Adipocyte (in vitro differentiated cells): Measurements from ENCODE around the gene CMKLR1.

ENCODE experiments used
- DNase-seq: peaks from one replicate; pipeline ENCODE4 v3.0.0-alpha.2; 2015; ENCODE audit warnings: low read depth
- H3K27me3 ChIP-seq: replicated peaks from 2 replicates; pipeline ENCODE4 v1.7.0; 2013; ENCODE audit warnings: mild to moderate bottlenecking, low read length, moderate library complexity; ENCODE audit not compliant: control insufficient read depth, insufficient read depth
- H3K36me3 ChIP-seq: 2 replicates; pipeline ENCODE4 v1.7.0; 2013; ENCODE audit warnings: low read length, mild to moderate bottlenecking, moderate library complexity; ENCODE audit not compliant: control insufficient read depth, insufficient read depth, severe bottlenecking
- H3K4me1 ChIP-seq: 2 replicates; pipeline ENCODE4 v1.7.0; 2013; ENCODE audit warnings: mild to moderate bottlenecking, low read length, moderate library complexity; ENCODE audit not compliant: control insufficient read depth, insufficient read depth
- H3K4me3 ChIP-seq: 2 replicates; pipeline ENCODE4 v1.7.0; 2013; ENCODE audit warnings: mild to moderate bottlenecking, low read length, moderate library complexity
- H3K9ac ChIP-seq: 2 replicates; pipeline ENCODE4 v1.7.0; 2013; ENCODE audit warnings: mild to moderate bottlenecking, low read length, moderate library complexity
- H3K9me3 ChIP-seq: 2 replicates; pipeline ENCODE4 v1.7.0; 2013; ENCODE audit warnings: mild to moderate bottlenecking, low read length, moderate library complexity; ENCODE audit not compliant: control insufficient read depth

The CMKLR1 gene

GRCh38 chr12:108346727-108347710, 7.9 kb upstream of the CMKLR1 start:
- H3K4me3 ChIP-seq, result no peak overlapping the region

GRCh38 chr12:108345716-108346633, 6.9 kb upstream of the CMKLR1 start:
- no peaks in the 10 kb centered on the region for H3K27me3 ChIP-seq
- no peak overlapping the region for H3K9ac ChIP-seq
- peaks cover 17% of the 10 kb centered on the region for H3K4me1 ChIP-seq
- no peak for DNase-seq
- peaks cover 6% of the 10 kb centered on the region for H3K9me3 ChIP-seq
- no peak overlapping the region for H3K4me3 ChIP-seq
- H3K36me3 ChIP-seq, result no peaks in the 10 kb centered on the region

More at GRCh38 chr12:108346727-108347710, 7.9 kb upstream of the CMKLR1 start:
- no peak for DNase-seq
- H3K4me1 ChIP-seq, result peaks cover 17% of the 10 kb centered on the region
- H3K27me3 ChIP-seq, result no peaks in the 10 kb centered on the region
- H3K36me3 ChIP-seq, result no peaks in the 10 kb centered on the region
- no peak overlapping the region for H3K9ac ChIP-seq
- peaks cover 6% of the 10 kb centered on the region for H3K9me3 ChIP-seq

GRCh38 chr12:108342985-108343384, 3.9 kb upstream of the CMKLR1 start:
- peak; percentile 79 for DNase-seq
- H3K9ac ChIP-seq, result no peak overlapping the region

DNA sequence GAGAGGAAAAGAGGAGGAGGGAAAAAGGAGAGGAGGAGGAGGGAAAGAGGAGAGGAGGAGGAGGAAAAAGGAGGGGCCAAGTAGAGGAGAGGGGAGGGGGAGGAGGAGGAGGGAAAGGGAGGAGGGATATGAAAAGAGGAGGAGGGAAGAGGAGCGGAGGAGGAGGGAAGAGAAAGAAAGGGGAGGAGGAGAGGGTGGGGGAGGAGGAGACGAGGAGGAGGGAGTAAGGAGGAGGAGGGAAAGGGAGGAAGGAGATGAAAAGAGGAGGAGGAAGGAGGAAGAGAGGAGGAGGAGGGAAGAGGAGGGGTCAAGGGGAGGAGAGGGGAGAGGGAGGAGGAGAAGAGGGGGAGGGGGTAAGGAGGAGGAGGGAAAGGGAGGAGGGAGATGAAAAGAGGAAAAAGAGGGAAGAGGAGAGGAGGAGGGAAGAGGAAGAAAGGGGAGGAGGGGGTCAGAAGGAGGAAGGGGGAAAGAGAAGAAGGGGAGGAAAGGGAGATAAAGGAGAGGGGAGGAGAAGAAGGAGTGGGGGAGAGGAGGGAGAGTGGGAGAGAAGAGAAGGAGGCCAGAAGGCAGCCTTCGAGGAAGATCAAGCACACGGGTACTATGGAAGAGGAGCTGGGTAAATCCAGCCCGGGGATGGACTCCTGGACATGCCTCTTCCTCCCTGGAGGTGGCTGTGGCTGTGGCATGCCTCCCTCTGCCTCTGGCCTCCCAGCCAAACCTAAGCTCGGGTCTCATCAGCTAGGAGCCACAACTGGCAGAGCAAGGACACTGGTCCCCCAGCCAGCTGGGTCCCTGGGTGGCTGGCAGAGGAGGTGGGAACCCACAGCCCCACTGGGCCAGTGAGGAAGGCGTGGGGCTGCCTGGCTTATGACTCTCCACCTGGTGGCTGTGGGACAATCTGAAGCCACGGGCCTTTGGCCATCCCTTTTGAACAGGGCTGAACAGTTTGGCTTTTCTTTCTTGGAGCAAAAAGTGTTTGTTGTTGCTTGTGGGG, 3.0 kb upstream of the CMKLR1 start:
- H3K9me3 ChIP-seq, result peaks cover 6% of the 10 kb centered on the region
- H3K9ac ChIP-seq, result no peak overlapping the region
- peaks cover 30% of the 10 kb centered on the region for H3K4me1 ChIP-seq
- DNase-seq, result no peak
- no peaks in the 10 kb centered on the region for H3K36me3 ChIP-seq
- no peaks in the 10 kb centered on the region for H3K27me3 ChIP-seq
- H3K4me3 ChIP-seq, result no peak overlapping the region

More at GRCh38 chr12:108342985-108343384, 3.9 kb upstream of the CMKLR1 start:
- H3K4me3 ChIP-seq, result no peak overlapping the region
- H3K27me3 ChIP-seq, result no peaks in the 10 kb centered on the region
- H3K4me1 ChIP-seq, result peaks cover 23% of the 10 kb centered on the region
- peaks cover 6% of the 10 kb centered on the region for H3K9me3 ChIP-seq
- no peaks in the 10 kb centered on the region for H3K36me3 ChIP-seq

DNA sequence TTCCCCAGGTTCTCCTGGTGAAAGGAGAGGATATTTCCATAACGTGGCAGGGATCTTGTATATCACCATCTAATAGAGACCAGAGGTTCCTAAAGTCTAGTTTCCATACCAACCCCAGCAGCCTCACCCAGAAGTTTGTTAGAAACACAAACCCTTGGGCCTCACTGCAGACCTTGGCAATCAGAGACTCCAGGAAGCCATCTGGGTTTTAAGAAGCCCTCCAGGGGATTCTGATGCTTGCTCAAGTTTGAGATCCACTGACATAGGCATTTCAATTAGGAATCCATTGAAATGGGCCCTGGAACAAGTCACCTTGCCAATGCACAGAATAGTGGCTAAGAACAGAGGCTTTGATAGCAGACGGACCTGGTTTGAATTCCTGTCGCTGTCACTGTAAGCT, 2.2 kb upstream of the CMKLR1 start:
- no peaks in the 10 kb centered on the region for H3K27me3 ChIP-seq
- peaks cover 30% of the 10 kb centered on the region for H3K4me1 ChIP-seq
- H3K36me3 ChIP-seq, result no peaks in the 10 kb centered on the region
- no peak overlapping the region for H3K4me3 ChIP-seq
- H3K9ac ChIP-seq, result no peak overlapping the region
- peaks cover 6% of the 10 kb centered on the region for H3K9me3 ChIP-seq
- peak; percentile 59 for DNase-seq

DNA sequence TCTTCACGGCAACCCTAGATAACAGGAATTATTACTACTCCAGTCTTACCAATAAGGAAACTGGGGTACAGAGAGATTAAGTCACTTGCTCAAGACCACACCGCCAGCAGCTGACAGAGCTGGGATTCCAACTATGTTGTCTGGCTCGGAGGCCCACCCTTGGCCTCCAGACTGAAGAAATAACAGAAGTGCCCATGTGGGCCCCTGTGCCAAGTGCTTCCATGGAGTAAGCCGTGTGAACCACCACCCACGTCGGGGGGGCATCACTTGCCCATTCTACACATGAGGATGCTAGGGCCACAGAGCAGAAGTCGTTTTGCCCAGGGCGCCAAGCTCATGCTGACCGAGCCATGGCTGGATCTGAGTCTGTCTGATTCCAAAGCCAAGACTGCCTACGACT, 926 bp upstream of the CMKLR1 start:
- Histone ChIP-seq H3K27me3 (no peaks in the 10 kb centered on the region), H3K36me3 (no peaks in the 10 kb centered on the region), H3K4me3 (no peak overlapping the region), H3K9me3 (peaks cover 6% of the 10 kb centered on the region), H3K9ac (no peak overlapping the region), H3K4me1 (peaks cover 30% of the 10 kb centered on the region)
- DNase-seq, result no peak

GRCh38 chr12:108337235-108338223, 1.6 kb downstream of the CMKLR1 start:
- DNase-seq, result peak; percentile 72
- no peaks in the 10 kb centered on the region for H3K9me3 ChIP-seq

DNA sequence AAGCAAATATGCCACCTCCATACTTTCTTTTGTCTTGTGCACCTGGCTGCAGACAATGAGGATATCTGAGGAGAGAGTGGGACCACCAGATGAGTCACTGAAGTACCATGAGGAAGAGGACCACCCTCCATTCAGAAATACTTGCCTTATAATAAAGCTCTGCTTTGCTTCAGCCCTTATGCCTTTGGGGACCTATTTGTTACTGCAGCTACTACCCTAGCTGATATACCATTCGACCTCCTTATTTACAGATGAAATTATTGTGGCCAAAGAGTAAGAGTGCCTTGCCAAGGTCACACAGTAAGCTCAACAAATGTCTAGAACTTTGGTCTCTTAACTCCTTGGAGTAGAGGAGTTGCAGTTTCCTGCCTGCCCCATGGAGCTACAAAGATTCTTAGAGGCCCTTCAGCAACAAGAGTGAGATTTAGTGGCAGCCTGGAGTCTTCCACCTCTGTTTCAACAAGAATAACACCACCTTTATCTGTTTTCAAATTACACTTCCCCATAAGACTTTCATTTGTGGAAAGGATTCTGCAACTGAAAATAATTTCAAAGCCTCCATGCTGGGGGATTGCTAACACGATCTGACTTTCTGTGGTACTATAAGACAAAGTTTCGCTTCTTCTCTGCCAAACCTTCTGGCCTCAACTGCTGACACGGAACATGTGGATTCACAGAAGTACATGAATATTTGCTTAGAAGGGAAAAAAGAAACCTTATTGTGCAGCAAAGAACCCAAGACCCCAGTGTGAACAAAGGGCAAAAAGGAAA, 3.6 kb downstream of the CMKLR1 start:
- Histone ChIP-seq H3K9ac (no peak overlapping the region), H3K4me1 (peaks cover 40% of the 10 kb centered on the region), H3K4me3 (no peak overlapping the region), H3K36me3 (no peaks in the 10 kb centered on the region), H3K9me3 (no peaks in the 10 kb centered on the region), H3K27me3 (no peaks in the 10 kb centered on the region)
- no peak for DNase-seq

More at GRCh38 chr12:108337235-108338223, 1.6 kb downstream of the CMKLR1 start:
- no peak overlapping the region for H3K9ac ChIP-seq
- no peaks in the 10 kb centered on the region for H3K27me3 ChIP-seq
- H3K4me1 ChIP-seq, result peaks cover 42% of the 10 kb centered on the region
- H3K36me3 ChIP-seq, result no peaks in the 10 kb centered on the region
- H3K4me3 ChIP-seq, result peak overlapping the region; percentile 62
